ENCODE results near the gene GCHFR.

The GCHFR gene

DNA sequence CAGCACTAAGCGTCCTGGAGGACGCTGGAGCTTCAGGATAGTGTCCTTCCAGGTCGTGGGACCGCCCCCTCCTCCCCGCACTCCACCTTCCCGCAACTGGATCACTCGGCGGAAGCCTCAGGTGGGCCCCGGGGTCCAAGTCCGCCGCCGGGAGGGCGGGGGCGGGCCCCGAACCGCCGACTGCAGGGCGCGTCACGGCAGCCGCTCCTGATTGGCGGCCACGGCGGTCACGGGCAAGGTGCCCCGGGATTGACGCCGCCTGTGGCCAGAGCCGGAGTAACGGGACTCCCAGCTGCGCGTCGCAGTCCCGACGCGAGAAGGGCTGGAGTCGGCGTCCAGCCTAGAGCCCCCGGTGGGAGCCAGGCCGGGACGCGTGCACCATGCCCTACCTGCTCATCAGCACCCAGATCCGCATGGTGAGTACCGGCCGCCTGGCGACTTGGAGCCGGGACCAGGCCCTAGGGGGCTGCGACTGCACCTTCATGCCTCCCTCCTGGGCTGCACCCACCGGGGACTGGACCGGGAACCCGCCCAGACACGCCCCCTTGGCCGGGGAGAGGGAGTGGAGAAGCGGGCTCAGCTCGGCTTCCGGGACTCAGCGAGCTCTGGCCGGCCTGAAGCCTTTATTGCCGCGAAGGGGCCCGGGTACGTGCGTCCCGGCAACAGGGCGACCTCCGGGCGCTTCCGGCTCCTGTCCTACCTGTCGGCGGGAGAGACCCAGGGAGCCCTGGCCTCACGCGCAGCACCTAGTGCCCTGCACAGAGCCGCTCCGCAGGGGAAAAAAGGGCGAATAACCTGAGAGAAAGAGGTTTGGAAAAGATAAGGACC is at the start of gene GCHFR:
GCHFR (plus strand) TSS at position 268 of the 828 bp plus-strand sequence; CDS start at position 381, 113 bp downstream.
- H3K4me3 Mint-ChIP-seq: peak within 1 kb of the TSS; percentile 82 to 87
- H3K27ac Mint-ChIP-seq: peak within 1 kb of the TSS; percentile 84
- no peaks in the 10 kb centered on the region for H3K27me3 Mint-ChIP-seq
- peaks cover 29 to 49% of the 10 kb centered on the region in 2 donors for H3K4me1 Mint-ChIP-seq
- H3K9me3 Mint-ChIP-seq: no peaks in the 10 kb centered on the region
- H3K36me3 Mint-ChIP-seq: peaks cover 6 to 9% of the 10 kb centered on the region in 2 donors
- DNase-seq (peak; percentile 54), ATAC-seq (replicated peaks) (peak; percentile 70 to 74)

DNA sequence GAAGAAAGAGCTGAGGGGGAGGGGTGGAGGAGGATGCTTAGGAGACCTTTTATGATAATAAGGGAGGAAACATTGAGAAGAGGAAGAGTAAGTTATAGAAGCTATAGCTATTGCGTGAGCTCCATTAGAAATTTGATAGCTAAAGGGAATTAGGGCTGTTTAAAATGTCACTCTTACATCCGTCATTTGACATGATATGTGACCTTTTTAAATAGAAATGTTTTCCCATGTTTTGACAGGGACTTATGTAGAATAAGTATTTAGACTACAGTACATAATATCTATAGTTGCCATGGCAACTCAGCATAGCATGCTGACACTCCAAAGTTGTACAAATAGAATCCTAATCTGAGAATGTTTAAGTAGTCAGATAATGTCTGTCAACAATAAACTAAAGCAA is 49.7 kb upstream of the GCHFR start:
- peaks cover 13 to 15% of the 10 kb centered on the region in 2 donors for H3K36me3 Mint-ChIP-seq
- H3K27ac Mint-ChIP-seq: no peak overlapping the region
- ATAC-seq (replicated peaks) (no peak), DNase-seq (no peak)
- no peak overlapping the region for H3K4me3 Mint-ChIP-seq
- no peaks in the 10 kb centered on the region for H3K4me1 Mint-ChIP-seq
- H3K27me3 Mint-ChIP-seq: no peaks in the 10 kb centered on the region
- H3K9me3 Mint-ChIP-seq: no peaks in the 10 kb centered on the region

DNA sequence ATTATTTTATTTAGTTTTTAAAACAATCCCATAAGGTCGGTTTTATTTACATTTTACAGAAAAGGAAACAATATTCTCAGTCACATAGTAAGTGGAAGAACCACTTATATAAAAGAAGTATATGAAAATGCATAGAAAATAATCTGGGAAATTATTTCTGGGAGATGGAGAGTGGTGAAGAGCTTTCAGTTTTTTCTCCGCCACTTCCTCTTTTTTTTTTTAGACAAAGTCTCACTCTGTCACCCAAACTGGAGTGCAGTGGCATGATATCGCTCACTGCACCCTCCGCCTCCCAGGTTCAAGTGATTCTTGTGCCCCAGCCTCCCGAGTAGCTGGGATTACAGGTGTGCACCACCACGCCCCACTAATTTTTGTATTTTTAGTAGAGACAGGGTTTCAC is 47.7 kb upstream of the GCHFR start:
- H3K4me3 Mint-ChIP-seq: no peak overlapping the region
- DNase-seq: no peak
- no peak overlapping the region for H3K27ac Mint-ChIP-seq
- no peaks in the 10 kb centered on the region for H3K9me3 Mint-ChIP-seq
- no peaks in the 10 kb centered on the region for H3K27me3 Mint-ChIP-seq
- no peak for ATAC-seq (replicated peaks)
- no peaks in the 10 kb centered on the region for H3K4me1 Mint-ChIP-seq
- H3K36me3 Mint-ChIP-seq: peaks cover 8 to 11% of the 10 kb centered on the region in 2 donors

DNA sequence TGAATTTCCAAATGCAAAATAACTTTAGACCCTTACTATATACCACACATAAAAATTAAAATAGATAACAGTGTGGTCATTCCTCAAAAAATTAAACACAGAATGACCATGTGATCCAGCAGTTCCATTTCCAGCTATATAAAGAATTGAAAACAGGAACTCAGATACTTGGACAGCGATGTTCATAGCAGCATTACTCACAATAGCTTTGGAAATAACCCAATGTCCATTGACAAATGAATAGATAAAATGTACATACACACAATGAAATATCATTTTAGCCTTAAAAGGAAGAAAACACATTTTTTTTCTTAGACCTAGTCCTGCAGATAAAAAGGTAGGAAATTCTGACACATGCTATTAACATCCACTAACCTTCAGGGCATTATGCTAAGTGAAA is 42.2 kb upstream of the GCHFR start:
- H3K4me1 Mint-ChIP-seq: no peaks in the 10 kb centered on the region
- no peak overlapping the region for H3K4me3 Mint-ChIP-seq
- H3K36me3 Mint-ChIP-seq: peaks cover 4 to 6% of the 10 kb centered on the region in 2 donors
- H3K27me3 Mint-ChIP-seq: no peaks in the 10 kb centered on the region
- no peak for ATAC-seq (replicated peaks)
- H3K27ac Mint-ChIP-seq: no peak overlapping the region
- no peak for DNase-seq
- no peaks in the 10 kb centered on the region for H3K9me3 Mint-ChIP-seq

DNA sequence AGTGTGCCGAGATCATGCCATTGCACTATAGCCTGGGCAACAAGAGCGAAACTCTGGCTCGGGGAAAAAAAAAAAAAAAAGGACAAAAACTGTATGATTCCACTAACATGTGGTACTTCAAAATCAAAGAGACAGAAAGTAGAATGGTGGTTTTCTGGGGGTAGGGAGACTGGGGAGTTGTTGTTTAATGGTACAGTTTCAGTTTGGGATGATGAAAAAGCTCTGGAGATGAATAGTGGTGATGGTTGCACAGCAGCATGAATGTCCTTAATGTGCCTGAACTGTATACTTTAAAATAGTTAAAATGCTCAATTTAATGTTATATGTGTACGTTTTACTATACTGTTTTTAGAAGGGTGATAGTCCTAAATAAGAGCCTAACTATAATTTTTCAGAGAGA is 41.5 kb upstream of the GCHFR start:
- DNase-seq (no peak), ATAC-seq (replicated peaks) (no peak)
- Mint-ChIP-seq H3K4me3 (no peak overlapping the region), H3K4me1 (no peaks in the 10 kb centered on the region), H3K36me3 (peaks cover 4 to 6% of the 10 kb centered on the region in 2 donors), H3K27ac (no peak overlapping the region), H3K9me3 (no peaks in the 10 kb centered on the region), H3K27me3 (no peaks in the 10 kb centered on the region)

DNA sequence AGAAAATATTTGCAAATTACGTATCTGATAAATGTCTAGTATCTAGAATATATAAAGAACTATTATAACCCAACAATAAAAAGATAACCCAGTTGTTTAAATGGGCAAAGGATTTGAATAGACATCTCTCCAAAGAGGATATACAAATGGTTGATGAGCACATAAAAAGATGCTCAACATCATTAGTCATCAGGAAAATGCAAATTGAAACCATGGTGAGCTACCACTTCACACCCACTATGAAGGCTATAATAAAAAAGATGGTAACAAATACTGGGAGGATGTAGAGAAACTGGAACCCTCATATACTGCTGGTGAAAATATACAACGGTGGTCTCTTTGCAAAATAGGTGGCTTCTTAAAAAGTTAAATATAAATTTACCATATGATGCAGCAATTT is 40.9 kb upstream of the GCHFR start:
- Mint-ChIP-seq H3K27me3 (no peaks in the 10 kb centered on the region), H3K4me3 (no peak overlapping the region)

DNA sequence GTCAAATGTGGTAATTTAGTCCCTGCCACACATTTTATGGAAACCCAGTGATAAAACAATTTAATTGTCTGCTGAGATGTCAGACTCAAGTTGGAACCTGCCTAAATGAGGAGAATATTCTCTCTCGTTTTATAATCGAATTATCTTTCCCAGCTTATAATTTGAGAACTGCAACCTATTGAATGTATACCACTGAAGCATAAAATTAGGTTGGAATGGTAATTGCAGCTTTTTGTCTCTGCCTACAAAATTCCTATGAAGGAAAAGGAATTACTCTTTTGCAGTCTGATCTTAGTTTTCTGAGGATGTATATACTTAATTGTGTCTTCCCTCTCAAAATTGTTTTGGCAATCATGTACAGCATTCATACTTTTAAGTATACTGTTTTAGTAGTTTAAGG is 39.9 kb upstream of the GCHFR start:
- no peak overlapping the region for H3K27ac Mint-ChIP-seq

More for the DNA sequence above, 40.9 kb upstream of the GCHFR start:
- peaks cover 2 to 4% of the 10 kb centered on the region in 2 donors for H3K36me3 Mint-ChIP-seq
- ATAC-seq (replicated peaks) (no peak), DNase-seq (no peak)
- no peaks in the 10 kb centered on the region for H3K4me1 Mint-ChIP-seq
- no peak overlapping the region for H3K27ac Mint-ChIP-seq
- no peaks in the 10 kb centered on the region for H3K9me3 Mint-ChIP-seq

DNA sequence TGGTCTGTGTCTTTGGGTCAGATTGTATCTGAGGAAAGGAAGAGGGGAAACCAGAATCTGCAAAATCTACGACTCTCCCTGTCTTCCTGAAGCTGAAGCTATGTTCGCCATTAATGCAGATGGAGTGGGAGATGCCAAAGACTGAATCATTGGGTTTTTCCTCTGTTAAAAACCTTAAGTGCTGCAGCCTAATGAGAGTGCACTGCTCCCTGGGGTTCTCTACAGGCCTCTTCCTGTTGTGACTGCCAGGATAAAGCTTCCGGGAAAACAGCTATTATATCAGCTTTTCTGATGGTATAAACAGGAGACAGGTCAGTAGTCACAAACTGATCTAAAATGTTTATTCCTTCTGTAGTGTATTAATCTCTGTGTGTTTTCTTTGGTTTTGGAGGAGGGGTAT is 32.8 kb upstream of the GCHFR start:
- H3K36me3 Mint-ChIP-seq: peaks cover 16 to 36% of the 10 kb centered on the region in 2 donors

More for the DNA sequence above, 39.9 kb upstream of the GCHFR start:
- Mint-ChIP-seq H3K9me3 (no peaks in the 10 kb centered on the region), H3K36me3 (peaks cover 5 to 9% of the 10 kb centered on the region in 2 donors), H3K4me3 (no peak overlapping the region), H3K27me3 (no peaks in the 10 kb centered on the region), H3K4me1 (no peaks in the 10 kb centered on the region)
- DNase-seq (no peak), ATAC-seq (replicated peaks) (no peak)

DNA sequence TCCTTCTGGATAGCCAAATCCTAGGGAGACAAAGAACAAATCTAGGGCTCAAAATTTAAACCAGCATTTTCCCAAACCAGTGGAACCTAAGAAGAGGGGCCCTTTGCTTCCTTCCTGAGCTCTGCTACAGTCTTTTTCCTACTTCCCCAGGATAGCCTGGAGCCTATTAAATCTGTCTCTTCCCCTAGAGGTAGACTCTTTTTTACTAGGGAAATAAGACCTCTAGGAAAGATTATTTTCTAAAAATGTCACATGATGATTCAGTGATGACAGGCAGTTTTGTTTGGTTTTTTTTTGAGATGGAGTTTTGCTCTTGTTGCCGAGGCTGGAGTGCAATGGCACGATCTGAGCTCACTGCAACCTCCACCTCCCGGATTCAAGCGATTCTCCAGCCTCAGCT is 27.3 kb upstream of the GCHFR start:
- Mint-ChIP-seq H3K4me3 (no peak overlapping the region), H3K27ac (no peak overlapping the region), H3K36me3 (peaks cover 24 to 33% of the 10 kb centered on the region in 2 donors), H3K9me3 (no peaks in the 10 kb centered on the region), H3K27me3 (no peaks in the 10 kb centered on the region), H3K4me1 (no peaks in the 10 kb centered on the region)
- DNase-seq: no peak
- ATAC-seq (replicated peaks): no peak

More for the DNA sequence above, 32.8 kb upstream of the GCHFR start:
- DNase-seq (no peak), ATAC-seq (replicated peaks) (no peak)
- Mint-ChIP-seq H3K4me3 (no peak overlapping the region), H3K27ac (no peak overlapping the region), H3K4me1 (no peaks in the 10 kb centered on the region), H3K27me3 (no peaks in the 10 kb centered on the region), H3K9me3 (no peaks in the 10 kb centered on the region)

DNA sequence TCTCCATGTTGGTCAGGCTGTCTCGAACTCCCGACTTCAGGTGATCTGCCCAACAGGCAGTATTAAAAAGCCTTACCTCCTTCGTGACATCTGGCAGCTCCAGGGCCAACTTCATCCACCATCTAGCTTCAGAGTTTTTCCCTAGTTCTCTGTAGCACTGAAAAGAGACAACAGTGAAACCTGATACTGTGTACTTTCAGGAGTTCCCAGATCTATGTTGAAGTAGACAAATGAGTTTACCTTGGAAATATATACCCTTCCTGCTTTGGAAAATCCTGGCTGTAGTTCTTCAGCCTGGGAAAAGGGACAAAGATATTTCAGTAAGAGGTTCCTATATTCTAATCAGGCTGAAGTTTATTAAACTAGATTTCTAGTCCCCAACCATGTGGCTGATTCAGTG is 26.8 kb upstream of the GCHFR start:
- H3K27ac Mint-ChIP-seq: no peak overlapping the region
- ATAC-seq (replicated peaks) (no peak), DNase-seq (no peak)
- no peak overlapping the region for H3K4me3 Mint-ChIP-seq
- H3K9me3 Mint-ChIP-seq: no peaks in the 10 kb centered on the region
- H3K27me3 Mint-ChIP-seq: no peaks in the 10 kb centered on the region
- H3K4me1 Mint-ChIP-seq: no peaks in the 10 kb centered on the region
- peaks cover 24 to 33% of the 10 kb centered on the region in 2 donors for H3K36me3 Mint-ChIP-seq

DNA sequence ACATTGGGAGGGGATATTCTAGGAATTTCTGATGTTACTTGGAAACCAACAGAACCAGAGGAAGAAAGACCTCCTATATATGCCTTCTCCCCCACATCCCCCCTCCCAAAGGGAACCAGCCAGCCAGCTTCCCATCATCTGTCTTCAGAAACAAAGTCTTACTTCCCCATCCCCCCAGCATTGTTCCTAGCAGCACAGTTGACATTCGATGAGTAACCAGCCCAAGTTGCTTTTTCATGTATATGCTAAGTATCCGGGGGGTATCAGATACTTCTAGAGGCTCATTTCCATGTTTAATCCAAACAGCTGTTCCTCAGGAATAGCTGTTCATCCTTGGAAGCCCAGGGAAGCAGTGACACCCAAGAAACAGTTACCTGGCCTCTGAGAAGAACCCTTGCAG is 24.8 kb upstream of the GCHFR start:
- H3K9me3 Mint-ChIP-seq: no peaks in the 10 kb centered on the region
- H3K4me1 Mint-ChIP-seq: no peaks in the 10 kb centered on the region
- peaks cover 35 to 42% of the 10 kb centered on the region in 2 donors for H3K36me3 Mint-ChIP-seq
- ATAC-seq (replicated peaks) (no peak), DNase-seq (no peak)
- no peak overlapping the region for H3K4me3 Mint-ChIP-seq
- no peaks in the 10 kb centered on the region for H3K27me3 Mint-ChIP-seq
- no peak overlapping the region for H3K27ac Mint-ChIP-seq

DNA sequence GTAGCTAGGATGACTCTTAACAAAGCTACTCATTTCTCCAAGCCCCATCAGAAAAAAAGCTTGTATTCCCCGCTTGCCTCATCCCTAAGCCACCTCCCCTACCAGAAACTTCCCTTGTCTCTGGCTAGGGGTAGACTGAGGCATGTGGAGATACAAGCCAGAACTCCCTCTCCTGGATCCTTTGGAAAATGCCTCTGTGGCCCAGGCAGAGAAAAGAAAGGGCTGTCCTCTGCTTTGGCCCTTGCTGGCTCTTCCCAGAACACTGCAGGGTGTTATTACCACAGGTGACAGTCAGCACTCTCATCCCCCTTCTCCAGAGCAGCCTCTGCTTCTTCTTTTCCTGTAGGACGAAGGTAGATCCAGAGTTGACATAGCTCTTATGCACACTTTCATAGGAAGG is 24.0 kb upstream of the GCHFR start:
- no peak overlapping the region for H3K4me3 Mint-ChIP-seq
- no peaks in the 10 kb centered on the region for H3K27me3 Mint-ChIP-seq
- H3K4me1 Mint-ChIP-seq: no peaks in the 10 kb centered on the region
- peak overlapping the region; percentile 42 for H3K27ac Mint-ChIP-seq
- H3K9me3 Mint-ChIP-seq: no peaks in the 10 kb centered on the region
- ATAC-seq (replicated peaks): no peak
- H3K36me3 Mint-ChIP-seq: peaks cover 37 to 44% of the 10 kb centered on the region in 2 donors
- DNase-seq: no peak

DNA sequence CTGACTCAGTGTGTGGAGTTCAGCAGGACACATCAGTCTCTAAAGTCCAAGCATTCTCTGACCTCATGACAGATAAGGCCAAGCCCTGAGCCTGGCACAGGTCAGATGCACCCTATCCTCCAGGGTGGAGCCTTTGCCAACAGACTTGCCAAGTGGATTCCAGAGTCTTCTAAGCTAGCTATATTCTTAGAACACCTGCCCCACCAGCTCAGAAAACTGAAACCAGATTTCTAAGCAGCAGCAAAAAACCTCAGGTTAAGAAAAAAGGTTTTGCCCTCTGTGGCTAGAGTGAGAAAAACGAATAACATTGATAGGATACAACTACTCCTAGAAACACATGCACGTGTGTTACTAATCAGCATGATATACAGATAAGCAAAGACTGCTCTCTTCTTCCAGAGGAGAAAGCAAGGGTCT is 20.4 kb upstream of the GCHFR start:
- Mint-ChIP-seq H3K4me1 (peaks cover 0 to 4% of the 10 kb centered on the region in 2 donors), H3K36me3 (peaks cover 31 to 43% of the 10 kb centered on the region in 2 donors), H3K27ac (no peak overlapping the region), H3K4me3 (no peak overlapping the region), H3K9me3 (no peaks in the 10 kb centered on the region), H3K27me3 (no peaks in the 10 kb centered on the region)
- DNase-seq (no peak), ATAC-seq (replicated peaks) (no peak)

DNA sequence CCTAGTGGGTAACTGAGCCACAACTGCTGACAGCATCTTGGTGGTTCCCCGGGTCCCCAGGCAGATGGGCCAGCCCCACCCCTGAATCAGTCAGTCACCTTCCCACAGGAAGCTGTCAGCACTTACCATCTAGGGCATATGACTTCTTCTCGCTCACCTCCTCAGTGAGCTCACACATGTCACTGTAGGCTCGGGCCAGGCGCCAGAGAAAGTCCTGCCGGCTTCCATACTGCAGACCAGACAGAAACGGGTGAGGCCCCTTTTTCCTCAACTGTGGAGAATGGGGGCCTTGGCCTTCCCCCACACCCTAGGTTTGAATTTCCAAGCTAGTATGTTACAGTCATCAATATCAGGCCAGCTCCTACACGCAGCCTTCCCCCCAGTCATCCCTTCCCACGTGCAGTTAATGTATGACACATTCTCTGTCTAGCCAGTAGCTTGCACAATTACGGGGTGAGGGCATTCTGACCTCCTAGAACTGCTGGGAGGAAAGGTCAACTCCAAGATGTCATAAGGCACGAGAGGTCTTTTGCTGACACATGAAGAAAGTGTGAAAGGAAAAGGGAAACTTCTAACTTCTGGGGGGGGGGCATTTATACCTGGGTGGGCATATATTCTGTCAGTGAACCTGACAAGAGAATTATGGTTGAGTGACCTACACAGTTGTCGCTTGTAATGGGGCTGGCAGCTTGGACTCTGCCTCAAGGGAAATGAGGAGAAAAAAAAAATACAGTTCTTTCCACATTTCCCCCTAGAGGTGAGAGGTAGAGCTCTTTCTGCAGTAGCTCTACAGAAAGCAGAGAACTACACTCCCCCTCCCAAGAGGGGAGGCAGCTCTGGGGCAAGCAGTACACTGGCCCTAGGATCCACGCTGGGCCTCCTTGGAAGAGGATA is 19.7 kb upstream of the GCHFR start:
- DNase-seq (no peak), ATAC-seq (replicated peaks) (no peak)
- Mint-ChIP-seq H3K9me3 (no peaks in the 10 kb centered on the region), H3K4me3 (no peak overlapping the region), H3K27ac (no peak overlapping the region), H3K36me3 (peaks cover 29 to 43% of the 10 kb centered on the region in 2 donors), H3K27me3 (no peaks in the 10 kb centered on the region), H3K4me1 (peaks cover 0 to 4% of the 10 kb centered on the region in 2 donors)
